T47D (cell line): ENCODE results near the gene TTC38.
A peak's percentile ranks its signal among the peaks of the same experiment; 100 is the strongest.

ENCODE experiments used
- DNase-seq, 2 experiments: peaks; one replicate each; pipeline versions ENCODE4 v3.0.0 to v3.0.0-alpha.2; 2011 to 2012; ENCODE audit warnings: low read depth in 1 of 2, low spot score in 1 of 2
- JUND ChIP-seq: IDR thresholded peaks from 2 replicates; pipeline ENCODE4 v1.6.1; 2012; ENCODE audit warnings: low read depth
- in situ Hi-C: cut with HindIII; loops from 2 replicates; pipeline ENCODE4 v1.10.0; 2016; ENCODE audit warnings: low sequenced_read_pairs, low pct_unique_long_range_greater_than_20kb

TTC38 gene

DNA sequence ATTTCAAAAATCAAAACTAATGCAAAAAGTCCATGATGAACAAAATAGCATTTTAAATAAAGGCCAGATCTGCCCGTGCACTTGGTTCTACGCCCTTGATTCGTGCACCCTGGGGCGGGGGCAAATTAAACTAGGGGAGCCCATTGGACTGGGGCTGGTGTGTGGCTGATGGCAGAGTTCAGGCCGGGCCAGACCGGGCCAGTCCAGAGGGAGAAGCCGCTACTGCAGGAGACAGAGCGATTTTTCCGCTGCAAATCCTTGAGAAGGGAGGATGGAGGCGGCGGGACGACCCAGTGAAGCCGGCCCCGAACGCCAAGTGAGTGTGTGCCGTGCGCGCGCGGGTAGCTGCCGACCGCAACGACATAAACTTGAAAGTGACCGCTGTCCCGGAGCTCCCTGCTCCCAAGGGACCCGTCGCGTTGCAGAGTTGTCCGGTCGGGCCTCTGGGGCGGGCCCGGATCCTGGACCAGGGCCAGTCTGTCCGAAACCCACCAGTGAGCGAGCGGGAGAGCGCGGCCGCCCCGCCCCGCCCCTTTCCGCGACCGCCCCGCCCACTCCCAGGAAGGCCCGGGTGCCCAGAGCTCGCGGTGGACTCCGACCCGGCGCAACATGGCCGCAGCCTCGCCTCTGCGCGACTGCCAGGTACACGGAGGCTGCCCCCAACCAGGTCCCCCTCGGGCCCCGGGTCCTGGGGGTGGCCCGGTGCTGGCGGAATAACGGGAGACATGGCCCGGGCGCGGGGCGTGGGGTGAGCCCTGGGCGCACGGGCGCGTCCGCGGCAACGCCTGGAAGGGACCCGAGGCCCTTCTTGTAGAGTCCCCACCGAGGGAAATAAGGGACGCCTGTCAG lies at the start of gene TTC38:
TTC38 (plus strand) TSS at position 578 of the 849 bp plus-strand sequence; CDS start at position 610, 32 bp downstream.
- TF ChIP-seq JUND = no peak
- peak; percentile 93 to 99 for DNase-seq
- in situ Hi-C loops = no loop called here

DNA sequence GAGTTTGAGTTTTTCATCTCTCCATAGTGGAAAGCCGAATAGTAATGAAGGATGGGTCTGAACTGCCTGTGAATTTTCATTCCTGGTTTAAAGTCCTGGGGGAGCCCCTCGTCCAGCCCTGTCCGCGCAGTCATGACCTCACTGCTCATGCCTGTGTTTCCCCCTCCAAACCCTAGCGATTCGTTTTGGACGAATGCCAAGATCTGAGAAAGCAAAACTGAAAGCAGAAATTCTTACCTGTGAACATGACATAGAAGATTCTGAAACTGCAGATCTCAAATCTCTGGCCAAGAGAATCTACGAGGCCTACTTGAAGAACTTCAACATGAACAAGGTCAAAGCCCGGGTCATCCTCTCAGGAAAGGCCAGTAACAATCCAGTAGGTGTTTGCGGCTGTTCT lies 48.2 kb upstream of the TTC38 start:
- in situ Hi-C loops = no loop called here
- no peak for DNase-seq
- no peak for TF ChIP-seq JUND

DNA sequence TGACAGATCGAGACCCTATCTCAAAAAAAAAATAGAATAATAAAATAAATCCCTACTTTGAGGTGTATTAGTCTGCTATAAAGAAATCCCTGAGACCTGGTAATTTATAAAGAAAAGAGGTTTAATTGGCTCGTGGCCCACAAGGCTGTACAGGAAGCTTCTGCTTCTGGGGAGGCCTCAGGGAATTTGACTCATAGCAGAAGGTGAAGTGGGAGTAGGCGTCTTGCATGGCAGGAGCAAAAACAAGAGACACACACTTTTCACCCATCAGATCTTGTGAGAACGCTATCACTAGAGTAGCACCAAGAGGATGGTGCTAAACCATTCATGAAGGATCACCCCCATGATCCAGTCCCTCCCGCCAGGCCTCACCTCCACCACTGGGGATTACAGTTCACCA lies 46.9 kb upstream of the TTC38 start:
- in situ Hi-C loops = no loop called here
- no peak for DNase-seq
- no peak for TF ChIP-seq JUND

DNA sequence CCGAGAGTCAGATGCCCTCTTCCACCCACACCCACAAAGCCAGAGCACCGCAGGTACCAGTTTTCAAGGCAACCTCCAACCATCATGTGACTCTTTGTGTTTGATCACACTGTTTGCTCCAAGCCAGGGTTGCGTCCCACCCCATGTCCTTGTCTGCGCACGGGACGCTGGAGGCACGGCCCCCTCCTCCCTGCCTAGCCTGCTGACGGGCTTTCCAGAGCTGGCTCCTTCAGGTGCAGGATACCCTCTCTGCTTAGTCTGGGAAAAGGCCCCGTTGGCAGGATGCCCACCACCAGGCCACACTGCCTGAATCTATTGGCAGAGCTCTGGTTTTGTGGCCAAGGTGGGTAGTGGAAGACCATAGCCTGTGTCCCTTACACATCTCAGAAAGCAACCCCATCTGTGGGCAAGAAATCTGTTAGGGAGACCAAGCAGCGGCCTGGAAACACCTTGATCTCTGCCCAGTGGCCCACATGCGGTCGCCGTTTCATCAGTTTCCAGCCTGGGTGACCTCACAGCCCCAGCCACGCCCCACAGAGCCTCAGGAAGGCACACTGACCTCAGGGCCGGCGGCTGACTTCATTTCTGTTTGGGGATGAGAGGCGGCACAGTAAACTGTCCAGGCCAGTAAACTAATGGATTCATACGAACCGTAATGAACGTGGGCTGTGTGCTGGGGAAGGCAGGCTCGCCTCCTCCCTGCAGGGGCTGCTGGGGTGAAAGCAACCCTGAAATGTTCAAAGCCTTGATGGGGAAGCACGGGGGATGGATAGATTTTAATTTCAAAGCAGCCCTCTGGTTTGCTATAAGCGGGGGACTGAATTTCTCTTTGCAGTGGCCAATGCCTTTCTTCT lies 43.5 kb upstream of the TTC38 start:
- no peak for DNase-seq
- no peak for TF ChIP-seq JUND
- in situ Hi-C loops = no loop called here

DNA sequence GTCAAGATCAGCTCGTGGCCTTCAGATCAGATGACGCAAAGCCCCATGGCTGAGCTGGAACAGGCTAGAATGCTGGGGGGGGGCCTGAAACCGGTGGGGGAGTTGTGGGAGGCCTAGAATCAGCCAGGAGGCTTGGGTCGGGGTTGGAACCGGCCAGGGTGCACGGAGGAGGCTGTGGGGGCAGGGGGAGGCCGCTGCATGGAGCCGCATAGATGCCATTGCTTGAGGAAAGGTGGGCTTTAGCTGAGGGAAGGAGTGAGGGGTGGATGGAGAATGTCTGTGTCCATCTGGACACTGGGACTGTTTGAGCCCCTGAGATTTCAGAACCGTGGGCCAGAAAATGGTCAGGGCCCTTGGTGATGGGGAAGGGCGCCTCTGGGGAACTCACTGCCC lies 42.9 kb upstream of the TTC38 start:
- TF ChIP-seq JUND = no peak
- DNase-seq = no peak
- in situ Hi-C loops = no loop called here

DNA sequence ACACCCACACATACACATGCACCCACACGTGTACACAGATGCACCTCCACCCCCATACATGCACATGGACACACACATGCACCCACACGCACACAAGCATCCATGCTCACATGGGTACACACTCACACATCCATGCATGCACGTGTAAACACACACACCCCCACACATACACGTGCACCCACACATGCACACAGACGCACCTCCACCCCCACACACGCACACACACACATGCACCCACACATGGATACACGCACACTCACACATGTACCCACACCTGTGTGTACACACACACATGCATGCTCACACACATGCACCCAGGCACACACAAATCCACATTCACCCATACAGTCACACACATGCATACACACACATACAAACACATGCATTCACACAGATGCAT lies 42.2 kb upstream of the TTC38 start:
- in situ Hi-C loops = no loop called here
- no peak for DNase-seq
- TF ChIP-seq JUND = no peak

DNA sequence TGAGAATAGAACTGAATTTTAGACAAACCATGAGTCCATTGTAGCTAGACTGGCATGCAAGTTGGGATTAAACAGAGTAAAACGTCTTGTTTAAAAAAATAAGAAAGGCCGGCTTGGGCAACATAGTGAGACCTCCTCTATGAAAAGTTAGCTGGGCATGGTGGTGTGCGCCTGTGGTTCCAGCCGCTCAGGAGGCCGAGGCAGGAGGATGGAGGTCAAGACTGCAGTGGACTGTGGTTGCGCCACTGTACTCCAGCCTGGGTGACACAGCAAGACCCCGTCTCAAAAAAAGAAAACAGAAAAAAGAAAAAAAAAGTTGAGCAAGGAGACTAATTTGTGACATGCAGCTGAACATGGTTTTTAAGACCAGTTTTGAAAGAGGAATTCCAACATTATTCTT lies 41.2 kb upstream of the TTC38 start:
- TF ChIP-seq JUND = no peak
- in situ Hi-C loops = no loop called here
- DNase-seq = no peak

DNA sequence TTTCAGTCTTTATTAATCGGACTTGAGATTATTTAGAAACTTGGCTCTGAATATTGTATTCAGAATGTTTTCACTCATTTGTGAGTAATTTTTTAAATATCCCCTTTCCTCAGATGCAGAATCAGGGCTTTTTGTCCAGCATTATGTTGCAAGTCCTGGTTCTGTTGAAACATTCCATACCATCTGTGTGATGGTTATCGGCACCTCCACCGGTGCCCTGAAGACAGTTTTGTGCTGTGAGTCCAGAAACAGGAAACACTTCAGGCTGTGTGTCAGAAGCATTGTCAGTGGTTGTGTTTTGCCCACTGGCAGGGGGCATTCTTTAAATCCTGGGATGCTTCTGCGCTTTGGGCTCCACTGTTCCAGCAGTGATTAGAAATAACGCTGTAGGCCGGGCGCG lies 38.1 kb upstream of the TTC38 start:
- DNase-seq = peak; percentile 33 to 67
- no peak for TF ChIP-seq JUND
- in situ Hi-C loops = no loop called here

DNA sequence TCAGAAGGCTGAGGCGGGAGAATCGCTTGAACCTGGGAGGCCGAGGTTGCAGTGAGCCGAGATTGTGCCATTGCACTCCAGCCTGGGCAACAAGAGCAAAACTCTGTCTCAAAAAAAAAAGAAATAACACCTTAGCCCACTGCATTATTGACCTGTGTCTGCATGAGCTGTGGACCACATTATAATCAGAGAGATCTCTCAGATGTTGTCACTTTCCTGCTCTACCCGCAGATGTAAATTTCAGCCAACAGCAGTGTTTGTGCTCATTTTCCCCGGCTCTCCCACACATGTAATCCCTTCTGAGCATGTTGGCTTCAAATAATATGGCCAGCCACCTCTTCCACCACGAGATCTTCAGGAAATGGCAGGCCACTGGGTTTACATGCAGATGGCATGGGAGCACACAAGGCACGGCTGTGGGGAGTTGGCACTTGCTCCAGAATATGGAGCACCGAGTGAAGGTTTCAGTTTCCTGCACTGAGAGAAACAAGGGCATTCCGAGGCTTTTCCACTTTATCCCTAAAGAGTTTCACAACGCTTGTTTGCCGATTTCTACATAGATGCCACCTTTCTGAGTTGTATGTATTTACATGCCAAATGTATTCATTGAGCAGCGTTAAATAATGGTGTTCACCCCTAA lies 37.4 kb upstream of the TTC38 start:
- DNase-seq = peak in 1 of 2 experiments; percentile 10
- in situ Hi-C loops = no loop called here
- TF ChIP-seq JUND = no peak

DNA sequence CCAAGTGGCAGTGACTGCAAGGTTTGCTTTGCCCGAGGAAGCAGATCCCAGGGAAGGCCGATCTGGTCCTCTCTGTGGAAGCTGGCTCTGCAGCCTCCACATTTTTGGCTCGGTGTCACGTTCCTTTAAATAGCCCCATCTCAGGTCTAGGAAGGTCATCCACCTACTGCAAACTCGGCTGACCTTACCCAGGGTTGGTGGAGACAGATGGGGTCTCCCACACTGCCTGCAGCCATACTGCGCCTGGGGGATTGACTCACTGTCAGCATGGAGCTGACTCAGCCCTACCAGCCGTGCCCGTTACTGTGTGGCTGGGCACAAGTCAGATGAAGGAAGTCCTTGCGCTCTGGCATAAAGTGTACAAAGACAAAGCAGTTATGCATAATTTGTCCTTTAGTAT lies 34.6 kb upstream of the TTC38 start:
- no peak for DNase-seq
- no peak for TF ChIP-seq JUND
- in situ Hi-C loops = no loop called here

DNA sequence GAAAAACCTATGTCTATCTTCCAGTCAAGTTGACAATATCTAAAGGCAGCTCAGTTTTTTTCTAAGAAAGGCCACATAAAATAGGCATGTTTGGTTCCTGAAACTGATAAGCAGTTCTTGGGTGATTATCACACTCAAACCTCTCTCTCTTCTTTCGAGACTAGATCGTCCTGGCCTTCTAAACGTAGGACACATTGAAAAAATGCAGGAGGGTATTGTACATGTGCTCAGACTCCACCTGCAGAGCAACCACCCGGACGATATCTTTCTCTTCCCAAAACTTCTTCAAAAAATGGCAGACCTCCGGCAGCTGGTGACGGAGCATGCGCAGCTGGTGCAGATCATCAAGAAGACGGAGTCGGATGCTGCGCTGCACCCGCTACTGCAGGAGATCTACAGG lies 32.8 kb upstream of the TTC38 start:
- in situ Hi-C loops = no loop called here

DNA sequence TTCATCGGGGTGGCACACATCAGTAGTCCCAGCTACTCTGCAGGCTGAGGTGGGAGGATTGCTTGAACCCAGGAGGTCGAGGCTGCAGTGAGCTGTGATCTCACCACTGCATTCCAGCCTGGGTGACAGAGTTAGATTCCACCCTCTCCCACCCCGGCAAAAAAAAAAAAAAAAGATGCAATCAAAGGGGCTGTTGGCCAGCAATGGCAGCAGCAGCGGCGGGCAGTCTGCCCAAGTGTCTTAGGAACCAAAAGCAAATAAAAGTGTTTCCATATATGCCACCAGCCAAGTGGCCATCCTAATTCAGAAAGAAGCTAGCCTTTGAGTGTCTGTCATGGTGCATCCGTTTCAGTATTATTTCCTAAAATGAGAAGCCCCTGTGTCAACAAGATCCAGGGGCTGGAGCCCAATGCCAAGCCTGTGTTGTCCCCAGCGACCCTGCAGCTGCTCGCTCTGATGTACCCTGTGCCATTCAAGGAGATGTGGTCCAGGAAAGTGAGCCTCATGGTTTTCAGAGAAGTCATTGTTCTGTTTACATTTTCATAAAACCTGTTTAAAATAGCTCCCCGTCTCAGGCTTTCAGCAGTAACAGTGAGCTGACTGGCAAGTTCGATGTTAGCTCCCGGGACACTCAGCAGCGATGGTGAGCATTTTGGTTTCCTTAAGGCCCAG lies 30.2 kb upstream of the TTC38 start:
- TF ChIP-seq JUND = no peak
- in situ Hi-C loops = no loop called here
- no peak for DNase-seq

More for the DNA sequence above, 32.8 kb upstream of the TTC38 start:
- TF ChIP-seq JUND = no peak
- DNase-seq = no peak
